MM.1S (cell line): ENCODE results near the gene LDLRAD4.

ENCODE experiments used
- DNase-seq: peaks from one replicate; pipeline ENCODE4 v3.0.0-alpha.2; 2015
- H2AFZ ChIP-seq: fragments of 300-600 bp; sonication (generic); 2 replicates; pipeline ENCODE4 v1.6.0; 2016; ENCODE audit warnings: antibody characterized with exemption, low read length
- H3F3A ChIP-seq: fragments of 300-600 bp; sonication (generic); 2 replicates; pipeline ENCODE4 v1.6.1; 2016; ENCODE audit warnings: mild to moderate bottlenecking, antibody characterized with exemption, low read length, moderate library complexity, mixed read lengths; ENCODE audit not compliant: insufficient read depth
- H3K27ac ChIP-seq: fragments of 300-600 bp; sonication (generic); 2 replicates; pipeline ENCODE4 v1.5.1; 2016; ENCODE audit warnings: mild to moderate bottlenecking, low read length
- H3K27me3 ChIP-seq: fragments of 300-600 bp; sonication (generic); replicated peaks from 2 replicates; pipeline ENCODE4 v1.6.0; 2016; ENCODE audit warnings: low read length; ENCODE audit not compliant: insufficient read depth
- H3K36me3 ChIP-seq: fragments of 300-600 bp; sonication (generic); replicated peaks from 2 replicates; pipeline ENCODE4 v1.6.1; 2016; ENCODE audit warnings: mild to moderate bottlenecking, low read length, mixed read lengths; ENCODE audit not compliant: insufficient read depth
- H3K4me1 ChIP-seq: fragments of 300-600 bp; sonication (generic); 2 replicates; pipeline ENCODE4 v1.6.1; 2016; ENCODE audit warnings: low read length, mixed read lengths
- H3K4me2 ChIP-seq: fragments of 300-600 bp; sonication (generic); 2 replicates; pipeline ENCODE4 v1.6.0; 2016; ENCODE audit warnings: low read depth, low read length
- H3K4me3 ChIP-seq: fragments of 300-600 bp; sonication (generic); 2 replicates; pipeline ENCODE4 v1.5.1; 2016; ENCODE audit warnings: low read length, mixed read lengths
- H3K79me2 ChIP-seq: fragments of 300-600 bp; sonication (generic); 2 replicates; pipeline ENCODE4 v1.6.1; 2016; ENCODE audit warnings: mixed run types, low read length, mixed read lengths
- H3K9ac ChIP-seq: fragments of 300-600 bp; sonication (generic); 2 replicates; pipeline ENCODE4 v1.6.1; 2016; ENCODE audit warnings: low read length, mixed read lengths
- H3K9me2 ChIP-seq: fragments of 300-600 bp; sonication (generic); replicated peaks from 2 replicates; pipeline ENCODE4 v1.6.1; 2016; ENCODE audit warnings: mild to moderate bottlenecking, low read length, mixed read lengths; ENCODE audit not compliant: insufficient read depth
- H3K9me3 ChIP-seq: fragments of 300-600 bp; sonication (generic); replicated peaks from 2 replicates; pipeline ENCODE4 v1.6.1; 2016; ENCODE audit warnings: mild to moderate bottlenecking, low read length, mixed read lengths; ENCODE audit not compliant: insufficient read depth
- H4K20me1 ChIP-seq: fragments of 300-600 bp; sonication (generic); 2 replicates; pipeline ENCODE4 v1.6.1; 2016; ENCODE audit warnings: mild to moderate bottlenecking, low read length, moderate library complexity, mixed read lengths; ENCODE audit not compliant: insufficient read depth
- EZH2 ChIP-seq: fragments of 300-600 bp; sonication (generic); optimal IDR thresholded peaks from 2 replicates; pipeline ENCODE3; 2017; ENCODE audit warnings: low read depth, mild to moderate bottlenecking, antibody characterized with exemption, low read length, mixed read lengths
- EZH2phosphoT487 ChIP-seq: fragments of 300-600 bp; sonication (generic); IDR thresholded peaks from 2 replicates; pipeline ENCODE4 v1.6.1; 2018; ENCODE audit warnings: antibody characterized with exemption, low read length
- TF ChIP-seq, protein P1 (sequence below): fragments of 300-600 bp; sonication (generic); IDR thresholded peaks from 2 replicates; pipeline ENCODE4 v1.5.1; 2016; ENCODE audit warnings: antibody characterized with exemption, low read length, mixed read lengths

LDLRAD4 gene

DNA sequence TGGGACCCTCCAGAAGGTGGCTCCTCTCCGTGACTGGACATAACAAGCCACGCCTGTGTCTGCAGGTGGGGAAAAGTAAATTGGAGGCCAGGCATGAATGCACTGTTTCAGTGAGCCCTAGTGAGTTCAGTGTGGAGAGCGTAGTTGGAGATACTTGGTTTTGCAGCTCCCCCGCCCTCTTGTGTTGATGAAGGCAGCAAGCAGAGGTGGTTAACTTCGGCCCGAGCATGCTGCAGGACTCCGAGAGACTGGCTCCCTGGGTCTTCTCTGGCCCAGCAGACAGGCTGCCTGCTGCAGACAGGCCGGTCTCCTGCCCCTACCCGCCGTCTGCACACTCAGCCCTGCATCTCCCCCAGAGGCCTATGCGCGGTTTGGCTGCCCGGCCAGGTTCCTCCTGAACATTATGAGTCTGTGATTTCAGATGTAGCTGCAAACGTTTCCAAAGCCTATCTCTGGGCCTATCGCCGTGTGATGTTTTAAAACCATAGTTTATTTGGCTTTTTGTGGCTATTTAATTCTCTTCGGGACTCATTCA is 102.4 kb downstream of the LDLRAD4 start:
- Histone ChIP-seq H3K9me3 (no peaks in the 10 kb centered on the region), H3K4me3 (no peak overlapping the region), H3K9ac (no peak overlapping the region), H3K27me3 (no peaks in the 10 kb centered on the region), H3K9me2 (no peaks in the 10 kb centered on the region), H3F3A (no peaks in the 10 kb centered on the region), H3K79me2 (no peaks in the 10 kb centered on the region), H4K20me1 (no peaks in the 10 kb centered on the region), H3K36me3 (no peaks in the 10 kb centered on the region), H2AFZ (no peak overlapping the region), H3K27ac (no peak overlapping the region), H3K4me2 (no peak overlapping the region), H3K4me1 (no peaks in the 10 kb centered on the region)
- TF ChIP-seq, protein P1, sequence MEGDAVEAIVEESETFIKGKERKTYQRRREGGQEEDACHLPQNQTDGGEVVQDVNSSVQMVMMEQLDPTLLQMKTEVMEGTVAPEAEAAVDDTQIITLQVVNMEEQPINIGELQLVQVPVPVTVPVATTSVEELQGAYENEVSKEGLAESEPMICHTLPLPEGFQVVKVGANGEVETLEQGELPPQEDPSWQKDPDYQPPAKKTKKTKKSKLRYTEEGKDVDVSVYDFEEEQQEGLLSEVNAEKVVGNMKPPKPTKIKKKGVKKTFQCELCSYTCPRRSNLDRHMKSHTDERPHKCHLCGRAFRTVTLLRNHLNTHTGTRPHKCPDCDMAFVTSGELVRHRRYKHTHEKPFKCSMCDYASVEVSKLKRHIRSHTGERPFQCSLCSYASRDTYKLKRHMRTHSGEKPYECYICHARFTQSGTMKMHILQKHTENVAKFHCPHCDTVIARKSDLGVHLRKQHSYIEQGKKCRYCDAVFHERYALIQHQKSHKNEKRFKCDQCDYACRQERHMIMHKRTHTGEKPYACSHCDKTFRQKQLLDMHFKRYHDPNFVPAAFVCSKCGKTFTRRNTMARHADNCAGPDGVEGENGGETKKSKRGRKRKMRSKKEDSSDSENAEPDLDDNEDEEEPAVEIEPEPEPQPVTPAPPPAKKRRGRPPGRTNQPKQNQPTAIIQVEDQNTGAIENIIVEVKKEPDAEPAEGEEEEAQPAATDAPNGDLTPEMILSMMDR: no peak
- TF ChIP-seq EZH2phosphoT487 (no peak), EZH2 (no peak)
- DNase-seq: no peak

DNA sequence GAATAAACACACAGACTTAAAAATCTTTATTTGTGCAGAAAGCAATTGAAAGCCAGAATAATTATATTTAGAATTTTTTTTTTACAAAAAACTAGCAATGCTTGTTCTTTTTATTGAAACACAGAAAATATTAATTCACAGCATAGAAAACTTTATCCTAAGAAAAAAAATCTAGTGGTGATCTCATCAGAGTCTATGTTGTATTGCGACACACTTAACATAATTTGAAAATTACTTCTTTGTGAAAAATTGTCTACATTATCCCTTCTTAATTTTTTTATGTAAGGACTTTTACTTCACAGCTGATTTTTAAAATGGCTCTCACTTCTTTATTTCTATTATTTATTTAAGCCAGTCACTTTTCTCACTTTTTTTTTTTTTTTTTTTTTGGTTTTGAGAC is 103.4 kb downstream of the LDLRAD4 start:
- Histone ChIP-seq H3K36me3 (no peaks in the 10 kb centered on the region), H3F3A (no peaks in the 10 kb centered on the region), H3K4me1 (no peaks in the 10 kb centered on the region), H3K4me2 (no peak overlapping the region), H3K4me3 (no peak overlapping the region), H3K9me3 (no peaks in the 10 kb centered on the region), H3K27ac (no peak overlapping the region), H3K9me2 (no peaks in the 10 kb centered on the region), H2AFZ (no peak overlapping the region), H3K27me3 (no peaks in the 10 kb centered on the region), H3K79me2 (no peaks in the 10 kb centered on the region), H3K9ac (no peak overlapping the region), H4K20me1 (no peaks in the 10 kb centered on the region)
- TF ChIP-seq EZH2phosphoT487 (no peak), EZH2 (no peak)
- TF ChIP-seq, protein P1: no peak
- DNase-seq: no peak

DNA sequence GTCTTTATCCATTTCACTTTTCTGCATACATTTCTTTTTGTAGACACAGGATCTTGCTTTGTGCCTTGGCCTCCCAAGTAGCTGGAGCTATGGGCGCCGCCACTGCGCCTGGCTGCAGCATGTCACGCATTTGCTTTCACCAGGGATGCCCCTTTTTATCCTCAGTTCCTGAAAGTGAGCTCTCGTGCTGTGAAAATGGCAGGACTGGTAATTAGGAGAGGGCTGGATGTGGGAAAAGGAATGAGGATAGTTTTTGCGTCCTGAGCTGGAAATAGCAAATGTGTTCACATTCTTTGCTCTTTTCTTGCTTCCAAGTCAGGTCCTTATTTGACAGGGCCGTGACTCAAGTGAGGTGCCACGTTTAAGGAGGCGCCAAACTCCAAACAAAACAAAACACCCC is 104.6 kb downstream of the LDLRAD4 start:
- H3K4me1 ChIP-seq: no peaks in the 10 kb centered on the region
- no peak for TF ChIP-seq EZH2phosphoT487
- no peak for TF ChIP-seq EZH2
- TF ChIP-seq, protein P1: no peak
- no peak overlapping the region for H3K27ac ChIP-seq
- no peaks in the 10 kb centered on the region for H3K9me2 ChIP-seq
- H3K79me2 ChIP-seq: no peaks in the 10 kb centered on the region
- H2AFZ ChIP-seq: no peak overlapping the region
- H3K9me3 ChIP-seq: no peaks in the 10 kb centered on the region
- H3K36me3 ChIP-seq: no peaks in the 10 kb centered on the region
- DNase-seq: no peak
- H4K20me1 ChIP-seq: no peaks in the 10 kb centered on the region
- H3F3A ChIP-seq: no peaks in the 10 kb centered on the region
- H3K27me3 ChIP-seq: no peaks in the 10 kb centered on the region
- no peak overlapping the region for H3K4me3 ChIP-seq
- no peak overlapping the region for H3K9ac ChIP-seq
- no peak overlapping the region for H3K4me2 ChIP-seq
